SK-N-SH (cell line): Measurements from ENCODE around the gene RAD9B. TPM values are rescaled to one million over a fixed set of nuclear protein-coding genes. Genes with fewer than 3 reads are reported as not detected.

ENCODE experiments used
- CTCF ChIA-PET: fragments of 300-600, 350-600 bp; formaldehyde crosslinking; extraction: SDS; loops from one replicate; lab custom pipeline; 2021; lab: Yijun Ruan, JAX
- POLR2A ChIA-PET: fragments of 350-600 bp; sonication (Branson Sonifier 250); formaldehyde crosslinking; extraction: SDS; loops from one replicate; lab custom pipeline; 2020; ENCODE audit warnings: antibody characterized with exemption, inconsistent platforms; lab: Yijun Ruan, JAX
- DNase-seq: peaks from one replicate; pipeline ENCODE4 v3.0.0; 2012
- H2AFZ ChIP-seq: fragments of 200-600 bp; sonication (generic); 2 replicates; pipeline ENCODE4 v1.8.1; 2016; ENCODE audit warnings: antibody characterized with exemption, mild to moderate bottlenecking, low read depth
- H3F3A ChIP-seq: fragments of 200-600 bp; sonication (generic); replicated peaks from 2 replicates; pipeline ENCODE3; 2016; ENCODE audit warnings: antibody characterized with exemption, mild to moderate bottlenecking; ENCODE audit not compliant: insufficient read depth
- H3K27ac ChIP-seq, 2 experiments: fragments of 200-500 bp in 1 of 2; fragments of 200-600 bp in 1 of 2; sonication (Bioruptor generic) in 1 of 2; sonication (generic), shearing (Covaris generic) in 1 of 2; 2 replicates each; pipeline versions ENCODE4 v1.5.1 to v1.6.1; 2014 to 2016; ENCODE audit warnings: low read depth in 2 of 2, inconsistent platforms in 1 of 2, low read length in 1 of 2, mild to moderate bottlenecking in 1 of 2, mixed read lengths in 1 of 2
- H3K27me3 ChIP-seq: fragments of 200-600 bp; sonication (generic), shearing (Covaris generic); 2 replicates; pipeline ENCODE4 v1.6.1; 2016; ENCODE audit warnings: mixed run types; ENCODE audit not compliant: insufficient read depth
- H3K36me3 ChIP-seq, 2 experiments: fragments of 200-500 bp in 1 of 2; fragments of 200-600 bp in 1 of 2; sonication (Bioruptor generic) in 1 of 2; sonication (generic) in 1 of 2; replicated peaks in 1 of 2; 2 replicates each; pipeline versions ENCODE3 to v1.5.1; 2014 to 2016; ENCODE audit warnings: low read length in 1 of 2, mild to moderate bottlenecking in 1 of 2; ENCODE audit not compliant: insufficient read depth in 2 of 2, control insufficient read depth in 1 of 2
- H3K4me1 ChIP-seq, 2 experiments: fragments of 200-500 bp in 1 of 2; fragments of 200-600 bp in 1 of 2; sonication (Bioruptor generic) in 1 of 2; sonication (generic), shearing (Covaris generic) in 1 of 2; 2 replicates each; pipeline versions ENCODE4 v1.5.1 to v1.6.1; 2014 to 2016; ENCODE audit warnings: low read depth in 1 of 2, low read length in 1 of 2, mixed run types in 1 of 2; ENCODE audit not compliant: insufficient read depth in 2 of 2, control insufficient read depth in 1 of 2
- H3K4me2 ChIP-seq: fragments of 200-600 bp; sonication (generic), shearing (Covaris generic); 2 replicates; pipeline ENCODE4 v1.6.1; 2017; ENCODE audit warnings: mixed run types
- H3K4me3 ChIP-seq, 2 experiments: fragments of 200-500 bp in 1 of 2; fragments of 200-600 bp in 1 of 2; sonication (Bioruptor generic) in 1 of 2; sonication (generic), shearing (Covaris generic) in 1 of 2; 2 replicates each; pipeline versions ENCODE4 v1.5.1 to v1.8.1; 2014 to 2016; ENCODE audit warnings: low read depth in 2 of 2, inconsistent platforms in 1 of 2, low read length in 1 of 2, mild to moderate bottlenecking in 1 of 2, mixed read lengths in 1 of 2, moderate library complexity in 1 of 2
- H3K79me2 ChIP-seq: fragments of 200-600 bp; sonication (generic); 2 replicates; pipeline ENCODE4 v1.8.1; 2017; ENCODE audit warnings: mild to moderate bottlenecking; ENCODE audit not compliant: insufficient read depth
- H3K9ac ChIP-seq: fragments of 200-600 bp; sonication (generic); 2 replicates; pipeline ENCODE4 v1.6.1; 2017; ENCODE audit warnings: mixed run types
- H3K9me2 ChIP-seq: fragments of 200-600 bp; sonication (generic); 2 replicates; pipeline ENCODE4 v1.6.1; 2017; ENCODE audit warnings: mixed run types
- H3K9me3 ChIP-seq: fragments of 200-600 bp; sonication (generic); 2 replicates; pipeline ENCODE4 v1.6.1; 2017; ENCODE audit warnings: mixed run types, mild to moderate bottlenecking, moderate library complexity
- H4K20me1 ChIP-seq: fragments of 200-600 bp; sonication (generic); 2 replicates; pipeline ENCODE4 v1.6.1; 2017; ENCODE audit warnings: mild to moderate bottlenecking, mixed run types; ENCODE audit not compliant: insufficient read depth
- CHD2 ChIP-seq: fragments of 150-350 bp; IDR thresholded peaks from 2 replicates; pipeline ENCODE4 v1.6.1; 2018; ENCODE audit warnings: low read length; ENCODE audit not compliant: partially characterized antibody
- ELF1 ChIP-seq: IDR thresholded peaks from 2 replicates; pipeline ENCODE4 v1.4.0; 2012
- FOXM1 ChIP-seq: IDR thresholded peaks from 2 replicates; pipeline ENCODE4 v1.4.0; 2012; ENCODE audit warnings: low read depth, mild to moderate bottlenecking
- GABPA ChIP-seq: IDR thresholded peaks from 2 replicates; pipeline ENCODE4 v1.4.0; 2012; ENCODE audit warnings: low read depth, mild to moderate bottlenecking
- GATA2 ChIP-seq: sonication (generic); formaldehyde crosslinking; IDR thresholded peaks from 2 replicates; pipeline ENCODE4 v1.5.0; 2020; ENCODE audit warnings: mild to moderate bottlenecking, missing genetic modification reagents
- IRF3 ChIP-seq: fragments of 150-350 bp; IDR thresholded peaks from 2 replicates; pipeline ENCODE4 v1.6.1; 2016; ENCODE audit warnings: mild to moderate bottlenecking, low read depth, low read length
- MEF2A ChIP-seq: IDR thresholded peaks from 2 replicates; pipeline ENCODE4 v1.4.0; 2012; ENCODE audit warnings: low read depth, borderline replicate concordance
- RFX5 ChIP-seq: IDR thresholded peaks from 2 replicates; pipeline ENCODE4 v1.6.1; 2012; ENCODE audit warnings: mild to moderate bottlenecking, improper control_type of control experiment, low read length
- SMC3 ChIP-seq: IDR thresholded peaks from 2 replicates; pipeline ENCODE4 v1.6.1; 2012; ENCODE audit warnings: low read depth, low read length, improper control_type of control experiment
- TAF1 ChIP-seq: IDR thresholded peaks from 2 replicates; pipeline ENCODE4 v1.6.1; 2012; ENCODE audit warnings: low read depth, mild to moderate bottlenecking, low read length, moderate library complexity, borderline replicate concordance
- ZBTB33 ChIP-seq: IDR thresholded peaks from 2 replicates; pipeline ENCODE4 v1.4.0; 2012; ENCODE audit warnings: low read depth, borderline replicate concordance
- WGBS: methylation state at CpG from one replicate; pipeline ENCODE4 v1.1.6; 2017; ENCODE audit warnings: low lambda C conversion rate; 5-methylcytosine and 5-hydroxymethylcytosine counted together
- polyA plus RNA-seq, 3 experiments: library from polyadenylated mRNA; depleted of rRNA; stranded (reverse); fragments of >200 nt; gene quantifications; 2 replicates each; pipeline ENCODE4 v1.2.3, GENCODE V29; 2012
- TF ChIP-seq, protein P1 (sequence below): IDR thresholded peaks from 2 replicates; pipeline ENCODE4 v1.4.0; 2012; ENCODE audit warnings: low read depth
- TF ChIP-seq, protein P2 (sequence below): IDR thresholded peaks from 2 replicates; pipeline ENCODE4 v1.4.0; 2012; ENCODE audit warnings: low read depth, borderline replicate concordance
- TF ChIP-seq, protein P3 (sequence below): fragments of 200-600 bp; sonication (generic); IDR thresholded peaks from 2 replicates; pipeline ENCODE4 v1.6.1; 2017; ENCODE audit warnings: antibody characterized with exemption, mild to moderate bottlenecking, moderate library complexity
- TF ChIP-seq, protein P4 (sequence below): IDR thresholded peaks from 2 replicates; pipeline ENCODE4; 2012

The RAD9B gene
- polyA plus RNA-seq, 1 of the 3 experiments (the other 2 are of a cell fraction) = 0.20 TPM

DNA sequence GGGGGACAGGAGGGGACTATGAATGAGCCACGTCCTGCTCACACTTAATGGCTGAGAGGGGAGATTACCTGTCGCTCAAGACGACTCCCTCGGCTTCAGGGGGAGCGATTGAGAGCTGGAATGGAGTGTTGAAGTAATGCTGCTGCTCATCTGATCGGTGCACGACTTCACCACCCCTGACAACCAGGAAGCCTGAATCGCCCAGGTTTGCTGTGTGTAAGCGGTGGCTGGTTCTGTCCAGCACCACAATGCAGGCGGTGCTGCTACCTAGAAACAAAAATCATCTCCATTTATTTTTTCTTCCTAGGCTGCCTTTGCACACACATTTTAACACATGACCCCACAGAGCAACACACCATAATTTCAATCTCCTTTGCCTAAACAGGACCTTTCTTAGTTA, 43.7 kb downstream of the RAD9B start:
- H3K4me2 ChIP-seq = peak overlapping the region; percentile 53
- peaks cover 42% of the 10 kb centered on the region for H3F3A ChIP-seq
- no peak overlapping the region for H2AFZ ChIP-seq
- no peak overlapping the region for H3K4me3 ChIP-seq
- CTCF ChIA-PET = interaction anchor here (1.6 kb wide), 1 partner anchor 10 kb away, joined by 3 read pairs; no protein-coding TSS in a partner anchor
- DNase-seq = no peak
- H3K27ac ChIP-seq = peak overlapping the region; percentile 14 to 67
- WGBS = 83% methylated on average over 10 of the region's 10 CpGs
- TF ChIP-seq, protein P1, sequence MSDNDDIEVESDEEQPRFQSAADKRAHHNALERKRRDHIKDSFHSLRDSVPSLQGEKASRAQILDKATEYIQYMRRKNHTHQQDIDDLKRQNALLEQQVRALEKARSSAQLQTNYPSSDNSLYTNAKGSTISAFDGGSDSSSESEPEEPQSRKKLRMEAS = no peak
- TF ChIP-seq ELF1 (no peak), GABPA (no peak)
- TF ChIP-seq, protein P2, sequence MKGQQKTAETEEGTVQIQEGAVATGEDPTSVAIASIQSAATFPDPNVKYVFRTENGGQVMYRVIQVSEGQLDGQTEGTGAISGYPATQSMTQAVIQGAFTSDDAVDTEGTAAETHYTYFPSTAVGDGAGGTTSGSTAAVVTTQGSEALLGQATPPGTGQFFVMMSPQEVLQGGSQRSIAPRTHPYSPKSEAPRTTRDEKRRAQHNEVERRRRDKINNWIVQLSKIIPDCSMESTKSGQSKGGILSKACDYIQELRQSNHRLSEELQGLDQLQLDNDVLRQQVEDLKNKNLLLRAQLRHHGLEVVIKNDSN = no peak
- H3K9ac ChIP-seq = no peak overlapping the region
- H3K9me3 ChIP-seq = no peaks in the 10 kb centered on the region
- H3K4me1 ChIP-seq = peaks cover 4 to 21% of the 10 kb centered on the region in 2 experiments; a peak in 3 of 4 replicates
- H4K20me1 ChIP-seq = peaks cover 23% of the 10 kb centered on the region
- H3K79me2 ChIP-seq = peaks cover 32% of the 10 kb centered on the region; the same call in 1 of the 2 replicates
- H3K27me3 ChIP-seq = no peaks in the 10 kb centered on the region
- H3K9me2 ChIP-seq = no peaks in the 10 kb centered on the region
- POLR2A ChIA-PET = no interaction called here
- H3K36me3 ChIP-seq = peaks cover 1 to 14% of the 10 kb centered on the region in 2 experiments

- ChIA-PET CTCF (no interaction called here), POLR2A (no interaction called here)
- no peak overlapping the region for H2AFZ ChIP-seq
- 7% methylated on average over 3 of the region's 3 CpGs for WGBS
- no peaks in the 10 kb centered on the region for H3K9me3 ChIP-seq
- H3K9ac ChIP-seq = no peak overlapping the region
- H3K27ac ChIP-seq = peak overlapping the region; percentile 23 to 67; a peak in 3 of 4 replicates
- H3K4me2 ChIP-seq = peak overlapping the region; percentile 53
- no peak for DNase-seq
- no peaks in the 10 kb centered on the region for H3K9me2 ChIP-seq
- H3K4me3 ChIP-seq = no peak overlapping the region
- peaks cover 5 to 20% of the 10 kb centered on the region in 2 experiments for H3K36me3 ChIP-seq
- H4K20me1 ChIP-seq = peaks cover 23% of the 10 kb centered on the region
- H3K79me2 ChIP-seq = peaks cover 31% of the 10 kb centered on the region; the same call in 1 of the 2 replicates
- peaks cover 42% of the 10 kb centered on the region for H3F3A ChIP-seq
- peaks cover 4 to 21% of the 10 kb centered on the region in 2 experiments; a peak in 3 of 4 replicates for H3K4me1 ChIP-seq
- no peaks in the 10 kb centered on the region for H3K27me3 ChIP-seq
- 0 out of 2 replicates have a peak, but pooled peaks have one; percentile 28 for TF ChIP-seq ZBTB33
- TF ChIP-seq GATA2 = no peak
- TF ChIP-seq FOXM1 = 0 out of 2 replicates have a peak, but pooled peaks have one; percentile 45
- no peak for TF ChIP-seq CHD2
- no peak for TF ChIP-seq SMC3
- TF ChIP-seq, protein P3, sequence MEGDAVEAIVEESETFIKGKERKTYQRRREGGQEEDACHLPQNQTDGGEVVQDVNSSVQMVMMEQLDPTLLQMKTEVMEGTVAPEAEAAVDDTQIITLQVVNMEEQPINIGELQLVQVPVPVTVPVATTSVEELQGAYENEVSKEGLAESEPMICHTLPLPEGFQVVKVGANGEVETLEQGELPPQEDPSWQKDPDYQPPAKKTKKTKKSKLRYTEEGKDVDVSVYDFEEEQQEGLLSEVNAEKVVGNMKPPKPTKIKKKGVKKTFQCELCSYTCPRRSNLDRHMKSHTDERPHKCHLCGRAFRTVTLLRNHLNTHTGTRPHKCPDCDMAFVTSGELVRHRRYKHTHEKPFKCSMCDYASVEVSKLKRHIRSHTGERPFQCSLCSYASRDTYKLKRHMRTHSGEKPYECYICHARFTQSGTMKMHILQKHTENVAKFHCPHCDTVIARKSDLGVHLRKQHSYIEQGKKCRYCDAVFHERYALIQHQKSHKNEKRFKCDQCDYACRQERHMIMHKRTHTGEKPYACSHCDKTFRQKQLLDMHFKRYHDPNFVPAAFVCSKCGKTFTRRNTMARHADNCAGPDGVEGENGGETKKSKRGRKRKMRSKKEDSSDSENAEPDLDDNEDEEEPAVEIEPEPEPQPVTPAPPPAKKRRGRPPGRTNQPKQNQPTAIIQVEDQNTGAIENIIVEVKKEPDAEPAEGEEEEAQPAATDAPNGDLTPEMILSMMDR = no peak
- 0 out of 2 replicates have a peak, but pooled peaks have one; percentile 22 for TF ChIP-seq ELF1
- TF ChIP-seq, protein P4, sequence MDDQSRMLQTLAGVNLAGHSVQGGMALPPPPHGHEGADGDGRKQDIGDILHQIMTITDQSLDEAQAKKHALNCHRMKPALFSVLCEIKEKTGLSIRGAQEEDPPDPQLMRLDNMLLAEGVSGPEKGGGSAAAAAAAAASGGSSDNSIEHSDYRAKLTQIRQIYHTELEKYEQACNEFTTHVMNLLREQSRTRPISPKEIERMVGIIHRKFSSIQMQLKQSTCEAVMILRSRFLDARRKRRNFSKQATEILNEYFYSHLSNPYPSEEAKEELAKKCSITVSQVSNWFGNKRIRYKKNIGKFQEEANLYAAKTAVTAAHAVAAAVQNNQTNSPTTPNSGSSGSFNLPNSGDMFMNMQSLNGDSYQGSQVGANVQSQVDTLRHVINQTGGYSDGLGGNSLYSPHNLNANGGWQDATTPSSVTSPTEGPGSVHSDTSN = peak; percentile 93
- TF ChIP-seq IRF3 = no peak
- no peak for TF ChIP-seq GABPA
- no peak for TF ChIP-seq RFX5
- peak; percentile 72; the same call in 1 of the 2 replicates for TF ChIP-seq MEF2A
- peak; percentile 32; the same call in 1 of the 2 replicates for TF ChIP-seq TAF1
These were observed 44.2 kb downstream of the RAD9B start for GRCh38 chr12:110546339-110546738.
